ENCODE measurements around the gene SLC15A1.

SLC15A1 gene

GRCh38 chr13:98749501-98749900, 3.0 kb downstream of the SLC15A1 start:
- ChIA-PET CTCF (no interaction called here), POLR2A (no interaction called here)
- TF ChIP-seq ZNF26 (tag by site-specific recombination; IDR thresholded peaks at IDR 0.05) (no peak), ZBTB49 (tag by site-specific recombination; IDR thresholded peaks at IDR 0.05; ENCODE audit: low read depth) (no peak), ZNF513 (tag by site-specific recombination; IDR thresholded peaks at IDR 0.05) (no peak), RBAK (tag by site-specific recombination; IDR thresholded peaks at IDR 0.05) (no peak), ZNF692 (tag by site-specific recombination; IDR thresholded peaks at IDR 0.05) (no peak), ZNF433 (tag by site-specific recombination; IDR thresholded peaks at IDR 0.05; ENCODE audit: low read depth) (no peak), ZNF449 (tag by site-specific recombination; IDR thresholded peaks at IDR 0.05) (no peak), GLI4 (tag by site-specific recombination; IDR thresholded peaks at IDR 0.05) (no peak), ZSCAN18 (tag by site-specific recombination; IDR thresholded peaks at IDR 0.05) (no peak), ZBTB17 (tag by site-specific recombination; IDR thresholded peaks at IDR 0.05) (no peak), ZSCAN5A (tag by site-specific recombination; IDR thresholded peaks at IDR 0.05) (no peak), ZNF335 (tag by site-specific recombination; conservative IDR thresholded peaks at IDR 0.05) (no peak)
- no peaks in the 10 kb centered on the region for H3K36me3 ChIP-seq (ENCODE audit: control insufficient read depth in 2 of 2, insufficient read depth in 1 of 2, low read length in 2 of 2)
- no peaks in the 10 kb centered on the region for H3K9me3 ChIP-seq (ENCODE audit: control insufficient read depth, insufficient read depth, low read depth, low read length)
- H3K27ac ChIP-seq (ENCODE audit: extremely low read depth, low read depth, low read length), result no peak overlapping the region
- H3K4me1 ChIP-seq (ENCODE audit: control insufficient read depth, insufficient read depth, low read length), result no peaks in the 10 kb centered on the region
- H3K4me3 ChIP-seq (ENCODE audit: low read depth, low read length), result no peak overlapping the region

GRCh38 chr13:98746968-98747367, 5.5 kb downstream of the SLC15A1 start:
- no peak overlapping the region for H3K4me3 ChIP-seq (ENCODE audit: low read depth, low read length)
- ChIA-PET POLR2A (no interaction called here), CTCF (no interaction called here)
- no peak for TF ChIP-seq GLIS1 (tag by site-specific recombination; IDR thresholded peaks at IDR 0.05)
- TF ChIP-seq ZNF513 (tag by site-specific recombination; IDR thresholded peaks at IDR 0.05), result no peak
- no peak for TF ChIP-seq BCL6B (tag by site-specific recombination; IDR thresholded peaks at IDR 0.05)
- no peak for TF ChIP-seq YY2 (tag by site-specific recombination; IDR thresholded peaks at IDR 0.05)
- TF ChIP-seq KLF17 (tag by site-specific recombination; IDR thresholded peaks at IDR 0.05), result no peak
- no peak for TF ChIP-seq ZNF169 (tag by site-specific recombination; IDR thresholded peaks at IDR 0.05)

More at GRCh38 chr13:98746968-98747367, 5.5 kb downstream of the SLC15A1 start:
- H3K36me3 ChIP-seq (ENCODE audit: control insufficient read depth in 2 of 2, insufficient read depth in 1 of 2, low read length in 2 of 2), result no peaks in the 10 kb centered on the region
- H3K9me3 ChIP-seq (ENCODE audit: control insufficient read depth, insufficient read depth, low read depth, low read length), result no peaks in the 10 kb centered on the region
- H3K27ac ChIP-seq (ENCODE audit: extremely low read depth, low read depth, low read length), result no peak overlapping the region
- no peaks in the 10 kb centered on the region for H3K4me1 ChIP-seq (ENCODE audit: control insufficient read depth, insufficient read depth, low read length)

All from HEK293 (cell line).